Activated CD4-positive, alpha-beta T cell treated with anti-CD3 and anti-CD28 coated beads, Interleukin-2, amount 10 ng/mL, durations not matched to agents 7 days and 5 days (primary cell): ENCODE data around the gene TRIB2. TPM values are rescaled to one million over a fixed set of nuclear protein-coding genes. Genes with fewer than 3 reads are reported as not detected.

Experiments
- CTCF ChIA-PET: fragments of 350-600 bp; sonication (Branson Sonifier 250); formaldehyde crosslinking; loops from one replicate; lab custom pipeline; 2021; ENCODE audit warnings: antibody characterized with exemption; lab: Charles Lee
- POLR2A ChIA-PET: fragments of 350-600 bp; sonication (Branson Sonifier 250); formaldehyde crosslinking; loops from one replicate; lab custom pipeline; 2021; ENCODE audit warnings: antibody characterized with exemption; lab: Charles Lee
- DNase-seq: peaks from one replicate; pipeline ENCODE4 v3.0.0-alpha.2; 2020
- H3K27ac Mint-ChIP-seq: one replicate; pipeline ENCODE4 v1.8.0; 2021; ENCODE audit warnings: mild to moderate bottlenecking, moderate library complexity, mixed read lengths
- H3K27me3 Mint-ChIP-seq: one replicate; pipeline ENCODE4 v1.8.0; 2021; ENCODE audit warnings: mixed read lengths
- H3K36me3 Mint-ChIP-seq: one replicate; pipeline ENCODE4 v1.8.0; 2021; ENCODE audit warnings: low read depth, mixed read lengths
- H3K4me1 Mint-ChIP-seq: one replicate; pipeline ENCODE4 v1.8.0; 2021; ENCODE audit warnings: mixed read lengths
- H3K4me3 Mint-ChIP-seq: one replicate; pipeline ENCODE4 v1.8.0; 2021; ENCODE audit warnings: mild to moderate bottlenecking, moderate library complexity, mixed read lengths
- H3K9me3 Mint-ChIP-seq: one replicate; pipeline ENCODE4 v1.8.0; 2021; ENCODE audit warnings: mixed read lengths
- total RNA-seq, 2 experiments: library from RNA; stranded (reverse); gene quantifications; one replicate each; pipeline ENCODE4 v1.2.3, GENCODE V29; 2021

Gene TRIB2
- total RNA-seq, 2 experiments from 2014 or later: 85.4 to 96.5 TPM

DNA sequence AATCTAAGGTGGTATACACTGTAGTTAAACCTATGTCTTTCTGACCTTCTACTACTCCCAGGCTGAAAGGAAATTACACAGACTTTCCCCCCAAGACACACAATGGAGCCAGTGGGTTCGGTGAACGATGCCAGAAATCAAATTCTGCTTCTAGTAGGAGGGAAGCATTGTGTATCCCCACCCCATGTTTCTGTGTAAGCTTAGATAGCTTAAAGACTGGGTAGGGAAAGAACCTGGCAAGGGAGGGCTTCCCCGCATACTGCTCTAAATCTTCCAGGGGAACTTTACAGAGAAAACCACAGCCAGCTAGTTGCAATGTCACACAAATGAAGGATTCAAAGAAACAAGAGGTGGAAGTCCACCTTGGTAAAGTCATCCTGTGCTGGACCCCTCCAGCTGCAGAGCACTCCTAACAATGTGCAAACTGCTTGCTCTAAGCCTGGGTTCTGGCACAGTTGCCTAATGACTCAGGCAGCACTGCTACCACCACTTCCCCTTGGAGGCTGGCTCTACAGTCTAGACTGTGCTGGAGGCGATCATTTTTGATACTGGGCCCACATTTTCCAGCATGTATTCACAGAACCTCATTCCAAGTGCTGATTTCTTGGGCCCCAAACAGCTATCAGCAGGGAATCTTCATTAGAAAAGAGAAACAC lies 47.5 kb downstream of the TRIB2 start:
- no peak overlapping the region for H3K27ac Mint-ChIP-seq
- ChIA-PET POLR2A (no interaction called here), CTCF (interaction anchor here (1.0 kb wide), 1 partner anchor 251 kb away, joined by 4 read pairs; no protein-coding TSS in a partner anchor)
- DNase-seq: no peak
- H3K27me3 Mint-ChIP-seq: peaks cover 24% of the 10 kb centered on the region
- H3K4me3 Mint-ChIP-seq: no peak overlapping the region
- H3K9me3 Mint-ChIP-seq: no peaks in the 10 kb centered on the region
- H3K36me3 Mint-ChIP-seq: no peaks in the 10 kb centered on the region
- peaks cover 5% of the 10 kb centered on the region for H3K4me1 Mint-ChIP-seq

DNA sequence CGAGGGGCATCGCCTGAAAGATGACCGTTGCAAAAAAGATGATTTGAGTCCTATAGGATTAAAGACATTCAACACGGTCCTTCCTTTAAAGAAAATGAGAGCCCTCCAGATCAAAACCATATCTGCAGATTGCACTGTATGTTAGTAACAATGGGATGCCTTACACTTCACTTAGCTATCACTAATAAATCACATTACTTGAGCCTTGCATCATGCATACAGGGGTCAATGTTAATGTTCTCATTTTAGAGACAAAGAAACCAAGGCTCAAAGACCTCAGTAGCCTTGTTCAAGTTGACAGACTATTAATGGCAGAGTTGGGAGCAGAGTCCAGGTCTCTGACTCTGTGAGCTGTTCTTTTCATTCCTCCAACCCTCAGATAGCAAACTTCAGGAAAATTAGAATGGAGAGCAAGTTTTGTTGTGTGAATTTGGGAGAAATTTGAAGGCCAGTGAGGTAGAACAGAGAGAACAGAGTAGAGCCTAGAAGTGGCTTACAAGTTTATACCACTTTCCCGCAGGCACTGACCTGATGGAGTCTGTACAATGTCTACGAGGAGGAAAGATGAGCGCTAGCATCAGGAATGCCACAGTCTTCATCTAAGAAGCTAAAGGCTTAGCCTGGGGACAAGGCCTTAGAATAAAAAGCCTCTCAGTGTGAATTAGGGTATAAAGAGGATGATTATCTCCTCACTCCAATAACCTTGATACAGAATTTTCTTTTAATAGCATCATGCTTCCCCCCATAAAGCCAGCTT lies 48.3 kb downstream of the TRIB2 start:
- ChIA-PET CTCF (interaction anchor here (1.0 to 1.2 kb wide), 2 partner anchors 11 to 252 kb away, joined by 4 read pairs; no protein-coding TSS in a partner anchor), POLR2A (no interaction called here)
- peaks cover 8% of the 10 kb centered on the region for H3K4me1 Mint-ChIP-seq
- H3K36me3 Mint-ChIP-seq: peaks cover 2% of the 10 kb centered on the region
- no peak overlapping the region for H3K27ac Mint-ChIP-seq
- H3K9me3 Mint-ChIP-seq: no peaks in the 10 kb centered on the region
- DNase-seq: no peak
- H3K27me3 Mint-ChIP-seq: peaks cover 32% of the 10 kb centered on the region
- H3K4me3 Mint-ChIP-seq: no peak overlapping the region

DNA sequence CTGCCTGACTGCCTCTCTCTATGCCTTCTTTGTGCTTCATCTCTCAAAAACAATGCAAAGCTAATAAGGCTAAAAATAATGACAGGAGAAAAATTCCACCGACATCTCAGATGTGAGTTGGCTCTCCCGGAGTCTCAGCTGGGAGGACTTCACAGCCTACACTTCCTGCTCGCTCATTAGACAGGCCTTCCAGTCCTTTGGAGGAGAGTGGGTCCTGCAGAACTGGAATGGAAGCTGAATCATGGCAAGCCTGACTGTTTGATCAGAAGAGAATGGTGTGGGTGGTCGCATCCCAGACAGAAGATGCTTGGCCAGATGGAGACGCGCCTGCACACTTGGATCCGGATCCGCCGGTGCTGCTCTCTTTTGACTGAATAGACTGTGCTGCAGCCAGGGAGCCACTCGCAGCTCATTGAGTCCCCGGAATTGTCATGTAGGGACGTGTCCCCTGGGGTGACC lies 49.7 kb downstream of the TRIB2 start:
- DNase-seq: no peak
- H3K36me3 Mint-ChIP-seq: peaks cover 2% of the 10 kb centered on the region
- POLR2A ChIA-PET: no interaction called here
- no peak overlapping the region for H3K4me3 Mint-ChIP-seq
- H3K9me3 Mint-ChIP-seq: no peaks in the 10 kb centered on the region
- peaks cover 3% of the 10 kb centered on the region for H3K4me1 Mint-ChIP-seq
- peaks cover 36% of the 10 kb centered on the region for H3K27me3 Mint-ChIP-seq
- H3K27ac Mint-ChIP-seq: no peak overlapping the region
- CTCF ChIA-PET: interaction anchor here (0.9 to 1.2 kb wide), 2 partner anchors 13 to 50 kb away, joined by 3 to 4 read pairs; no protein-coding TSS in a partner anchor

- no peak for DNase-seq
- H3K4me1 Mint-ChIP-seq: peaks cover 3% of the 10 kb centered on the region
- ChIA-PET POLR2A (no interaction called here), CTCF (interaction anchor here (1.2 kb wide), 1 partner anchor 15 kb away, joined by 4 read pairs; no protein-coding TSS in a partner anchor)
- H3K9me3 Mint-ChIP-seq: no peaks in the 10 kb centered on the region
- no peak overlapping the region for H3K27ac Mint-ChIP-seq
- H3K36me3 Mint-ChIP-seq: peaks cover 2% of the 10 kb centered on the region
- no peak overlapping the region for H3K4me3 Mint-ChIP-seq
- peaks cover 39% of the 10 kb centered on the region for H3K27me3 Mint-ChIP-seq
Observed at GRCh38 chr2:12767541-12767940, 50.8 kb downstream of the TRIB2 start.

GRCh38 chr2:12767996-12768624 lies 51.4 kb downstream of the TRIB2 start:
- DNase-seq: no peak
- ChIA-PET POLR2A (no interaction called here), CTCF (interaction anchor here (1.2 kb wide), 2 partner anchors 11 to 15 kb away, joined by 3 to 4 read pairs; no protein-coding TSS in a partner anchor)
- Mint-ChIP-seq H3K9me3 (no peaks in the 10 kb centered on the region), H3K27ac (no peak overlapping the region), H3K4me3 (no peak overlapping the region), H3K36me3 (peaks cover 2% of the 10 kb centered on the region), H3K27me3 (peaks cover 39% of the 10 kb centered on the region), H3K4me1 (peaks cover 3% of the 10 kb centered on the region)

- peaks cover 37% of the 10 kb centered on the region for H3K27me3 Mint-ChIP-seq
- no peaks in the 10 kb centered on the region for H3K9me3 Mint-ChIP-seq
- DNase-seq: no peak
- no peak overlapping the region for H3K27ac Mint-ChIP-seq
- H3K4me1 Mint-ChIP-seq: peaks cover 3% of the 10 kb centered on the region
- ChIA-PET POLR2A (no interaction called here), CTCF (interaction anchor here (1.2 kb wide), 1 partner anchor 10 kb away, joined by 3 read pairs; no protein-coding TSS in a partner anchor)
- peaks cover 2% of the 10 kb centered on the region for H3K36me3 Mint-ChIP-seq
- no peak overlapping the region for H3K4me3 Mint-ChIP-seq
Observed at GRCh38 chr2:12769492-12770105, 52.9 kb downstream of the TRIB2 start.

GRCh38 chr2:12770300-12770968 lies 53.7 kb downstream of the TRIB2 start:
- no peaks in the 10 kb centered on the region for H3K9me3 Mint-ChIP-seq
- H3K36me3 Mint-ChIP-seq: peaks cover 2% of the 10 kb centered on the region
- CTCF ChIA-PET: no interaction called here
- DNase-seq: no peak
- H3K27me3 Mint-ChIP-seq: peaks cover 37% of the 10 kb centered on the region
- peaks cover 3% of the 10 kb centered on the region for H3K4me1 Mint-ChIP-seq
- no peak overlapping the region for H3K27ac Mint-ChIP-seq
- H3K4me3 Mint-ChIP-seq: no peak overlapping the region
- POLR2A ChIA-PET: no interaction called here

- ChIA-PET POLR2A (no interaction called here), CTCF (no interaction called here)
- no peak for DNase-seq
- peaks cover 37% of the 10 kb centered on the region for H3K27me3 Mint-ChIP-seq
- H3K4me3 Mint-ChIP-seq: no peak overlapping the region
- H3K4me1 Mint-ChIP-seq: peaks cover 3% of the 10 kb centered on the region
- H3K9me3 Mint-ChIP-seq: no peaks in the 10 kb centered on the region
- H3K36me3 Mint-ChIP-seq: peaks cover 2% of the 10 kb centered on the region
- no peak overlapping the region for H3K27ac Mint-ChIP-seq
Observed at GRCh38 chr2:12771154-12771553, 54.4 kb downstream of the TRIB2 start.

DNA sequence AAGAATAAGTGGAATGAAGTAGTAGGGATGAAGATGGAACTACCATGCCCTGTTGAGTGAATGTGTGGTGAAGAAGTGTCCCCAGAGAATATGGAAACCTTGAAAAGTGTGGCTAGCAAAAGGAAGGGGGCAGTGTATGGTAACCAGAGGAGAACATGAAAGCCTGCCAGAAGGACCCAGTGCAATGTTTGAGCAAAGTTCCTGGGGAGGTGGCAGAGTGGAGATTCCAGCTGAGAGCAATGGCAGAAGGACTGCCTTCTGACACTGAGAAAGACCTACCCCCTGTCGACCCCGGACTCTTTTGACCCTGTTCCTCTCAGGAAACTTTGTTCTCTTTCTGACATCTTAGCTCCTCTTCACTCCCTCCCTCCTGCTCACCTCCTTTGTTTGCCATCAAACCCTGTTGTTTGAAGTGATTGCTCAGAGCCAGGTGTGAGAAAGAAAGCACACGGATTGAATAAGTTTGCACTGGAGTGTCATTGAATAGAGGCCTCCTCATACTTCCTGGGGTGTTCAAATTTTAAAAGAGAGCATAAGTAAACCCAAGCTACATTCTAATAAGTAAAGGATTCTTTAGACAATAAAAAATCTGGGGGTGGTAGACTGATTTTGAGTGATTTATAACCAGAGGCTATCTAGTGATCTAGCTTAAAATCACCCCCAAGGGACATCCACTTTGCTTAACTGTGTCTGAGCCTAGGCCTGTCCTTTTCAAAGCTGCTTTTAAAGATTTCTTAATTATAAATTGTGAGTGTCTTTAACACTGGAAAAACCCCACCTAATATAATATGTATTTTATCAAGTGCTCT lies 57.1 kb downstream of the TRIB2 start:
- peaks cover 2% of the 10 kb centered on the region for H3K36me3 Mint-ChIP-seq
- no peak overlapping the region for H3K27ac Mint-ChIP-seq
- no peak for DNase-seq
- CTCF ChIA-PET: interaction anchor here (1.2 kb wide), 1 partner anchor 42 kb away, joined by 3 read pairs; no protein-coding TSS in a partner anchor
- H3K4me3 Mint-ChIP-seq: no peak overlapping the region
- POLR2A ChIA-PET: no interaction called here
- peaks cover 3% of the 10 kb centered on the region for H3K4me1 Mint-ChIP-seq
- H3K9me3 Mint-ChIP-seq: no peaks in the 10 kb centered on the region
- H3K27me3 Mint-ChIP-seq: peaks cover 23% of the 10 kb centered on the region

GRCh38 chr2:12774395-12774727 lies 57.6 kb downstream of the TRIB2 start:
- DNase-seq: no peak
- Mint-ChIP-seq H3K36me3 (peaks cover 2% of the 10 kb centered on the region), H3K4me3 (no peak overlapping the region), H3K4me1 (peaks cover 2% of the 10 kb centered on the region), H3K27me3 (peaks cover 18% of the 10 kb centered on the region), H3K27ac (no peak overlapping the region), H3K9me3 (no peaks in the 10 kb centered on the region)
- ChIA-PET CTCF (interaction anchor here (1.2 kb wide), 1 partner anchor 11 kb away, joined by 3 read pairs; no protein-coding TSS in a partner anchor), POLR2A (no interaction called here)

GRCh38 chr2:12776521-12776961 lies 59.8 kb downstream of the TRIB2 start:
- Mint-ChIP-seq H3K9me3 (no peaks in the 10 kb centered on the region), H3K27ac (no peak overlapping the region), H3K4me1 (peaks cover 5% of the 10 kb centered on the region), H3K4me3 (no peak overlapping the region), H3K27me3 (peaks cover 2% of the 10 kb centered on the region), H3K36me3 (no peaks in the 10 kb centered on the region)
- ChIA-PET CTCF (no interaction called here), POLR2A (no interaction called here)
- no peak for DNase-seq
